Osteocyte (in vitro differentiated cells): Measurements from ENCODE around the gene PADI4. TPM values are rescaled to one million over a fixed set of nuclear protein-coding genes. Genes with fewer than 3 reads are reported as not detected.

Experiments
- DNase-seq: peaks from one replicate; pipeline ENCODE4 v3.0.0; 2021; ENCODE audit warnings: mixed read lengths; ENCODE audit not compliant: unreplicated experiment; ENCODE audit errors: extremely low spot score
- H3K27ac Mint-ChIP-seq: one replicate; pipeline ENCODE4 v1.8.0; 2021; ENCODE audit warnings: mild to moderate bottlenecking, mixed read lengths; ENCODE audit not compliant: unreplicated experiment
- H3K27me3 Mint-ChIP-seq: one replicate; pipeline ENCODE4 v1.8.0; 2021; ENCODE audit warnings: mixed read lengths; ENCODE audit not compliant: unreplicated experiment
- H3K36me3 Mint-ChIP-seq: one replicate; pipeline ENCODE4 v1.8.0; 2021; ENCODE audit warnings: mixed read lengths; ENCODE audit not compliant: unreplicated experiment
- H3K4me1 Mint-ChIP-seq: one replicate; pipeline ENCODE4 v1.8.0; 2021; ENCODE audit warnings: mixed read lengths; ENCODE audit not compliant: unreplicated experiment
- H3K4me3 Mint-ChIP-seq: one replicate; pipeline ENCODE4 v1.8.0; 2021; ENCODE audit warnings: mild to moderate bottlenecking, moderate library complexity, mixed read lengths; ENCODE audit not compliant: unreplicated experiment
- H3K9me3 Mint-ChIP-seq: one replicate; pipeline ENCODE4 v1.8.0; 2021; ENCODE audit warnings: mixed read lengths; ENCODE audit not compliant: unreplicated experiment
- total RNA-seq: library from RNA; stranded (reverse); gene quantifications from 2 replicates; pipeline ENCODE4 v1.2.1, GENCODE V29; 2021
- TF ChIP-seq, protein P1 (sequence below): fragments of 200-600 bp; sonication (generic); IDR thresholded peaks from 2 replicates; pipeline ENCODE4 v1.5.0; 2021; ENCODE audit warnings: antibody characterized with exemption, mild to moderate bottlenecking, moderate library complexity

The PADI4 gene
- total RNA-seq, 1 donor from 2014 or later = not detected

DNA sequence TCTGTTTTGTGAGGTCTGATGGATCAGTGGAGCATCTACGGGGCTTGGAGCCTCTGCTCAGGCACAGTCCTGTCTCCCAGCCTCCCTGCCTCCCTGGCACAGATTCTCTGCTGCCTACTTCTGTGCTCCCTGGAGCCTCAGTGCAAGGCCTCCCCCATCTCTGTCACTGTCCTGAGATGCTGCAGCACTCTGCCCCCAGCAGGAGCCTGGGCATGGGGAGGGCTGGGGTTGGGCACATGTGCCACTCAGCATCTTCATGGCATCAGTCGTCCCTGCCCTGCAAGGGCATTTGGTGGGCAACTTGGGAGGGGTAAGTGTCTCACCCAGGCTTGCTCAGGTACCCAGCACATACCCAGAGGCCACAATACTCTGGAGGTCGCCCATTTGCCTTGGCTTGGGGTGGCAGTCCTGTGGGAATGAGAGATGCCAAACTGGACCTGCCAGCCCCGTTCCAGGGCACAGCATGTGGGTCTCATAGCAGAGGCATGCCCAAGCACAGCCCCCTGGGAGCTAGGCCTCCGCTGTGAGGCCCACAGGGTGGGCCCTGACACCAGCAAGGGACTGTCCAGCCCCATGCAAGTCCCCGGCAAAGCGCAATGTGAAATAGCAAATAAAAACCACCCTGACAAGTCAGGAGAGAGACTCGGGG is 30.4 kb upstream of the PADI4 start:
- no peak for DNase-seq
- Mint-ChIP-seq H3K36me3 (no peaks in the 10 kb centered on the region), H3K27ac (no peak overlapping the region), H3K4me3 (no peak overlapping the region), H3K4me1 (peaks cover 21% of the 10 kb centered on the region), H3K9me3 (no peaks in the 10 kb centered on the region), H3K27me3 (no peaks in the 10 kb centered on the region)
- TF ChIP-seq, protein P1, sequence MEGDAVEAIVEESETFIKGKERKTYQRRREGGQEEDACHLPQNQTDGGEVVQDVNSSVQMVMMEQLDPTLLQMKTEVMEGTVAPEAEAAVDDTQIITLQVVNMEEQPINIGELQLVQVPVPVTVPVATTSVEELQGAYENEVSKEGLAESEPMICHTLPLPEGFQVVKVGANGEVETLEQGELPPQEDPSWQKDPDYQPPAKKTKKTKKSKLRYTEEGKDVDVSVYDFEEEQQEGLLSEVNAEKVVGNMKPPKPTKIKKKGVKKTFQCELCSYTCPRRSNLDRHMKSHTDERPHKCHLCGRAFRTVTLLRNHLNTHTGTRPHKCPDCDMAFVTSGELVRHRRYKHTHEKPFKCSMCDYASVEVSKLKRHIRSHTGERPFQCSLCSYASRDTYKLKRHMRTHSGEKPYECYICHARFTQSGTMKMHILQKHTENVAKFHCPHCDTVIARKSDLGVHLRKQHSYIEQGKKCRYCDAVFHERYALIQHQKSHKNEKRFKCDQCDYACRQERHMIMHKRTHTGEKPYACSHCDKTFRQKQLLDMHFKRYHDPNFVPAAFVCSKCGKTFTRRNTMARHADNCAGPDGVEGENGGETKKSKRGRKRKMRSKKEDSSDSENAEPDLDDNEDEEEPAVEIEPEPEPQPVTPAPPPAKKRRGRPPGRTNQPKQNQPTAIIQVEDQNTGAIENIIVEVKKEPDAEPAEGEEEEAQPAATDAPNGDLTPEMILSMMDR = no peak

- no peak for DNase-seq
- TF ChIP-seq, protein P1 = no peak
- peaks cover 21% of the 10 kb centered on the region for H3K4me1 Mint-ChIP-seq
Measured at GRCh38 chr1:17278996-17279830, 28.8 kb upstream of the PADI4 start.

DNA sequence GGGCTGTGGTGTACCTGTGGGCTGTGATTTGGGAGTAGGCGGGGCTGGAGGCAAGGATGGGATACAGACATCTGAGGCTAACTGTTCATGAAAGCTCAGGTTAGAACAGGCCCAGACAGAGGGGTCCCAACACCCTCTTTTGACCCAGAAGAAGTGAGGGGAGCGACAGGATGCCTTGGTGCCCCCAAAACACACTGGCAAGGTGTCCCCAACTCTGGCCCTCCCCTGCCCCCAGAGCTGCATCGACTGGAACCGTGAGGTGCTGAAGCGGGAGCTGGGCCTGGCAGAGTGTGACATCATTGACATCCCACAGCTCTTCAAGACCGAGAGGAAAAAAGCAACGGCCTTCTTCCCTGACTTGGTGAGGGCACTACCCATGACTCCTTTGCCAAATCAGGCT is 27.6 kb upstream of the PADI4 start:
- no peaks in the 10 kb centered on the region for H3K36me3 Mint-ChIP-seq
- no peak for DNase-seq
- TF ChIP-seq, protein P1 = no peak
- no peak overlapping the region for H3K27ac Mint-ChIP-seq
- no peaks in the 10 kb centered on the region for H3K9me3 Mint-ChIP-seq
- peaks cover 23% of the 10 kb centered on the region for H3K4me1 Mint-ChIP-seq
- H3K4me3 Mint-ChIP-seq = no peak overlapping the region
- no peaks in the 10 kb centered on the region for H3K27me3 Mint-ChIP-seq

More at GRCh38 chr1:17278996-17279830, 28.8 kb upstream of the PADI4 start:
- H3K36me3 Mint-ChIP-seq = no peaks in the 10 kb centered on the region
- no peak overlapping the region for H3K4me3 Mint-ChIP-seq
- no peaks in the 10 kb centered on the region for H3K27me3 Mint-ChIP-seq
- H3K27ac Mint-ChIP-seq = peak overlapping the region; percentile 47
- no peaks in the 10 kb centered on the region for H3K9me3 Mint-ChIP-seq

- Mint-ChIP-seq H3K27ac (no peak overlapping the region), H3K4me1 (peaks cover 23% of the 10 kb centered on the region), H3K9me3 (no peaks in the 10 kb centered on the region), H3K36me3 (no peaks in the 10 kb centered on the region), H3K27me3 (no peaks in the 10 kb centered on the region), H3K4me3 (no peak overlapping the region)
- TF ChIP-seq, protein P1 = no peak
- DNase-seq = no peak
Measured at GRCh38 chr1:17280894-17281293, 27.1 kb upstream of the PADI4 start.

DNA sequence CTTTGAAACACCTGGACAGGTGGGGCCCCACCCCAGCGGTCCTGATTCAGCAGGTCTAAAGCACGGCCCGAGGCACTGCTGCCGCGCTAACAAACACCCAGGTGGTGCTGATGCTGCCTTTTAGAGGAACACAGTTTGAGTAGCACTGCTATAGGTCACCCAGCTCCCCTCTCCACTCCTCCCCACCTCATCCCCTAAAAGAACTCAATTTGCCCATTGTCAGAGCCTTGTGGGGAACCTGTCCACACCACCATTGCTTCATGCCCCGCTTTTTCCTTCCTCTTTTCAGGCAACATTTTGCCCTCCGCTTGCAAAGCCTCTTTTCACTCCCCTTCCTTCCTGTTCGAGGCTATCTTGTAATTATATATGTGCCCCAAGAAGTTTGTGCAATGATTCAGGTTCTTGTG is 26.2 kb upstream of the PADI4 start:
- no peaks in the 10 kb centered on the region for H3K36me3 Mint-ChIP-seq
- DNase-seq = no peak
- no peaks in the 10 kb centered on the region for H3K27me3 Mint-ChIP-seq
- TF ChIP-seq, protein P1 = no peak
- peaks cover 21% of the 10 kb centered on the region for H3K4me1 Mint-ChIP-seq
- H3K27ac Mint-ChIP-seq = no peak overlapping the region
- no peaks in the 10 kb centered on the region for H3K9me3 Mint-ChIP-seq
- no peak overlapping the region for H3K4me3 Mint-ChIP-seq
